SH-SY5Y (cell line): ENCODE measurements around the gene SEMA3G.

ENCODE experiments used
- GATA2 ChIP-seq: IDR thresholded peaks from 2 replicates; pipeline ENCODE4 v1.6.1; 2011; ENCODE audit warnings: mild to moderate bottlenecking, low read depth, low read length
- GATA3 ChIP-seq: IDR thresholded peaks from 2 replicates; pipeline ENCODE4 v1.6.1; 2011; ENCODE audit warnings: low read depth, mild to moderate bottlenecking, low read length, moderate library complexity

DNA sequence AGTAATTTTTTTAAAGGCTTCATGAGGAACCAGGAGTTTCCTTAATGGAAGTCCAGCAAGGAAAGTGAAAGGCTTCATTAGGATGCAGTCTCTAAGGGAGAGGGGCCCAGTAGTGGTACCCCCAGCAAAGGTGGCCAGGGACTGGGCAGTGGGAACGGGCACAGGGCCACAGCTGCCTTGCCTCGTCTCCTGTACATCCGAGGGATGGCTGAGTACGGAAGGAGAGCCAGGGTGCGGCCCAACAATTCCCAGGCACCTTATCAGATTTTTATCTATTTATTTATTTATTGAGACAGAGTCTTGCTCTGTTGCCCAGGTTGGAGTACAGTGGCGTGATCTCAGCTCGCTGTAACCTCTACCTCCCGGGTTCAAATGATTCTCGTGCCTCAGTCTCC lies 14.5 kb downstream of the SEMA3G start:
- TF ChIP-seq GATA2 (no peak), GATA3 (no peak)
